ENCODE measurements around the gene STXBP6. TPM values are rescaled to one million over a fixed set of nuclear protein-coding genes. Genes with fewer than 3 reads are reported as not detected.

STXBP6 gene
- total RNA-seq, 1 donor from 2014 or later = 17.7 TPM

GRCh38 chr14:24802236-24802635 is 247.7 kb downstream of the STXBP6 start:
- Histone ChIP-seq H3K27ac (ENCODE audit: low read depth, low read length) (no peak overlapping the region), H3K36me3 (ENCODE audit: control insufficient read depth in 3 of 3, insufficient read depth in 3 of 3, low read length in 3 of 3) (no peaks in the 10 kb centered on the region), H3K9me3 (ENCODE audit: control insufficient read depth in 3 of 3, low read length in 3 of 3) (no peaks in the 10 kb centered on the region), H3K4me3 (ENCODE audit: low read length in 3 of 3) (no peak overlapping the region), H3K4me1 (ENCODE audit: control insufficient read depth in 3 of 3, insufficient read depth in 3 of 3, low read length in 3 of 3) (no peaks in the 10 kb centered on the region), H3K27me3 (ENCODE audit: control insufficient read depth in 3 of 3, insufficient read depth in 3 of 3, low read length in 3 of 3) (no peaks in the 10 kb centered on the region), H3K9ac (ENCODE audit: low read depth in 1 of 3, low read length in 3 of 3) (no peak overlapping the region)

GRCh38 chr14:24801024-24801423 is 248.9 kb downstream of the STXBP6 start:
- H3K9me3 ChIP-seq (ENCODE audit: control insufficient read depth in 3 of 3, low read length in 3 of 3) = no peaks in the 10 kb centered on the region
- H3K9ac ChIP-seq (ENCODE audit: low read depth in 1 of 3, low read length in 3 of 3) = no peak overlapping the region
- H3K4me3 ChIP-seq (ENCODE audit: low read length in 3 of 3) = no peak overlapping the region
- H3K27ac ChIP-seq (ENCODE audit: low read depth, low read length) = no peak overlapping the region
- no peaks in the 10 kb centered on the region for H3K36me3 ChIP-seq (ENCODE audit: control insufficient read depth in 3 of 3, insufficient read depth in 3 of 3, low read length in 3 of 3)
- H3K27me3 ChIP-seq (ENCODE audit: control insufficient read depth in 3 of 3, insufficient read depth in 3 of 3, low read length in 3 of 3) = no peaks in the 10 kb centered on the region
- H3K4me1 ChIP-seq (ENCODE audit: control insufficient read depth in 3 of 3, insufficient read depth in 3 of 3, low read length in 3 of 3) = no peaks in the 10 kb centered on the region

DNA sequence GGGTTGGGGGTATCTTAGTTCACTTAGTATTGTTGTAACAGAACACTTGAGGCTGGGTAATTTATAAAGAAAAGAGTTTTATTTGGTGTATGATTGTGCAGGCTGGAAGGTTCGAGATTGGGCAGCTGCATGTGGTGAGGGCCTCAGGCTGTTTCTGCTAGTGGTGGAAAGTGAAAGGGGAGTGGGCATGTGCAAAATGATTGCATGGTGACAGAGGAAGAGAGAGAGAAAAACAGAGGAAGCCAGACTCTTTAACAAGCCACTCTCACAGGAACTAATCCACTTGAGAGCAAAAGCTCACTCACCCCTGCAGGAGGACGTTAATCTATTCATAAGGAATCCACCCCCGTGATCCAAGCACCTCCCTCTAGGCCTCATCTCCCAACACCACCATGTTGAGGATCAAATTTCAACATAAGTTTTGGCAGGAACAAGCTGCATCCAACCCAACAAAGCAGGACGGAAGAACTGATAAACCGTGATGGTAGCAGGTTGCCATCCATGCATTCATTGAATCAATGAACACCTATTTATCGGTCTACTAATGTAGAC is 251.0 kb downstream of the STXBP6 start:
- Histone ChIP-seq H3K9ac (ENCODE audit: low read depth in 1 of 3, low read length in 3 of 3) (no peak overlapping the region), H3K27me3 (ENCODE audit: control insufficient read depth in 3 of 3, insufficient read depth in 3 of 3, low read length in 3 of 3) (peaks cover 0 to 3% (median 0%) of the 10 kb centered on the region in 3 donors), H3K36me3 (ENCODE audit: control insufficient read depth in 3 of 3, insufficient read depth in 3 of 3, low read length in 3 of 3) (no peaks in the 10 kb centered on the region), H3K9me3 (ENCODE audit: control insufficient read depth in 3 of 3, low read length in 3 of 3) (no peaks in the 10 kb centered on the region), H3K4me1 (ENCODE audit: control insufficient read depth in 3 of 3, insufficient read depth in 3 of 3, low read length in 3 of 3) (no peaks in the 10 kb centered on the region), H3K4me3 (ENCODE audit: low read length in 3 of 3) (no peak overlapping the region), H3K27ac (ENCODE audit: low read depth, low read length) (no peak overlapping the region)

GRCh38 chr14:24795406-24795805 is 254.5 kb downstream of the STXBP6 start:
- Histone ChIP-seq H3K4me1 (ENCODE audit: control insufficient read depth in 3 of 3, insufficient read depth in 3 of 3, low read length in 3 of 3) (no peaks in the 10 kb centered on the region), H3K9me3 (ENCODE audit: control insufficient read depth in 3 of 3, low read length in 3 of 3) (no peaks in the 10 kb centered on the region), H3K36me3 (ENCODE audit: control insufficient read depth in 3 of 3, insufficient read depth in 3 of 3, low read length in 3 of 3) (no peaks in the 10 kb centered on the region), H3K9ac (ENCODE audit: low read depth in 1 of 3, low read length in 3 of 3) (no peak overlapping the region), H3K27ac (ENCODE audit: low read depth, low read length) (no peak overlapping the region), H3K27me3 (ENCODE audit: control insufficient read depth in 3 of 3, insufficient read depth in 3 of 3, low read length in 3 of 3) (peaks cover 0 to 3% (median 0%) of the 10 kb centered on the region in 3 donors), H3K4me3 (ENCODE audit: low read length in 3 of 3) (no peak overlapping the region)

DNA sequence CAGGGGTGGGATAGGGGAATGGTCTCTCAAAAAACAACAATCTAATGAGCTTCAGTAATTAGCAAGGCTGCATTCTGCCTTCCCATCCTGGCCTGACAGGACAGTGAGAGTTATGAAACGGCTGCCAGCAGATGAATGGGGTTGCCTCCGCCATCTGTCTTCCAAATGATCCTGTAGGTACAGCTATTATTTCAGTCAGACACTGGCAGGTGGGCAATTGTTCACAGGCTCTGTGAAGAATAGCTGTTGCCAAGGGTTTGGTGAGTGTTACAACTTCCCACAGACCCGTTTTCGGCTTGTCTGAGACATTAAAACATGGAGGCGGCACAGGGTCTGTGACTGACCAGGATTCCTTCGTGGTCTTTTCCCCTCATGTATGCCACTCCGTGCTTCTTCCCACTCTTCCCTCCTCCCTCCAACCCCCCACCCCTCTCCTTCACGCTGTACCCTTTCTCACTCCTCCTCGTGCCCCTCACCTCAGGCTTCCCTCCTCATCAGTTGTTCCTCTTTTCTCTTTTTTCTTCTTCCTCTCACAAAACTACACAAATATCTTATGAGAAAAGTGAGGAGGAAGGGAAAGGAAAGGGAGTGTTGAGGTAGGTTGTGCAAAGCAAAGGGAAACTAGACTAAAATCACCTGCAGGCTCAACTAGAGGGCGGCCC is 255.2 kb downstream of the STXBP6 start:
- Histone ChIP-seq H3K27ac (ENCODE audit: low read depth, low read length) (no peak overlapping the region), H3K4me3 (ENCODE audit: low read length in 3 of 3) (no peak overlapping the region), H3K4me1 (ENCODE audit: control insufficient read depth in 3 of 3, insufficient read depth in 3 of 3, low read length in 3 of 3) (peaks cover 0 to under 1% (median 0%) of the 10 kb centered on the region in 3 donors), H3K9me3 (ENCODE audit: control insufficient read depth in 3 of 3, low read length in 3 of 3) (no peaks in the 10 kb centered on the region), H3K27me3 (ENCODE audit: control insufficient read depth in 3 of 3, insufficient read depth in 3 of 3, low read length in 3 of 3) (peaks cover 0 to 3% (median 0%) of the 10 kb centered on the region in 3 donors), H3K9ac (ENCODE audit: low read depth in 1 of 3, low read length in 3 of 3) (no peak overlapping the region), H3K36me3 (ENCODE audit: control insufficient read depth in 3 of 3, insufficient read depth in 3 of 3, low read length in 3 of 3) (no peaks in the 10 kb centered on the region)

DNA sequence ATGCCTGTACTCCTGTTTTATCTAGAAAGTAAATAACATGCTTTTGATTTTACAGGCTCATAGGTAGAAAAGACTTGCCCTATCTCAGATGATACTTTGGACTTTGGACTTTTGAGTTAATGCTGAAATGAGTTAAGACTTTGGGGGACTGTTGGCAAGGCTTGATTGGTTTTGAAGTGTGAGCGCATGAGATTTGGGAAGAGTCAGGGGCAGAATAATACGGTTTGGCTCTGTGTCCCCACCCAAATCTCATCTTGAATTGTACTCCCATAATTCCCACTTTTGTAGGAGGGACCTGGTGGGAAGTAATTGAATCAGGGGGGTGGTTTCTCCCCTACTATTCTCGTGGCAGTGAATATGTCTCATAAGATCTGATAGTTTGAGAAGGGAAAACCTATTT is 259.8 kb downstream of the STXBP6 start:
- Histone ChIP-seq H3K4me3 (ENCODE audit: low read length in 3 of 3) (no peak overlapping the region), H3K27me3 (ENCODE audit: control insufficient read depth in 3 of 3, insufficient read depth in 3 of 3, low read length in 3 of 3) (peaks cover 0 to 3% (median 0%) of the 10 kb centered on the region in 3 donors), H3K36me3 (ENCODE audit: control insufficient read depth in 3 of 3, insufficient read depth in 3 of 3, low read length in 3 of 3) (no peaks in the 10 kb centered on the region), H3K27ac (ENCODE audit: low read depth, low read length) (no peak overlapping the region), H3K9ac (ENCODE audit: low read depth in 1 of 3, low read length in 3 of 3) (no peak overlapping the region), H3K9me3 (ENCODE audit: control insufficient read depth in 3 of 3, low read length in 3 of 3) (no peaks in the 10 kb centered on the region), H3K4me1 (ENCODE audit: control insufficient read depth in 3 of 3, insufficient read depth in 3 of 3, low read length in 3 of 3) (peaks cover 0 to 4% (median 0%) of the 10 kb centered on the region in 3 donors)

GRCh38 chr14:24789378-24789884 is 260.5 kb downstream of the STXBP6 start:
- Histone ChIP-seq H3K9ac (ENCODE audit: low read depth in 1 of 3, low read length in 3 of 3) (no peak overlapping the region), H3K36me3 (ENCODE audit: control insufficient read depth in 3 of 3, insufficient read depth in 3 of 3, low read length in 3 of 3) (no peaks in the 10 kb centered on the region), H3K4me3 (ENCODE audit: low read length in 3 of 3) (no peak overlapping the region), H3K4me1 (ENCODE audit: control insufficient read depth in 3 of 3, insufficient read depth in 3 of 3, low read length in 3 of 3) (peaks cover 0 to 4% (median 0%) of the 10 kb centered on the region in 3 donors), H3K9me3 (ENCODE audit: control insufficient read depth in 3 of 3, low read length in 3 of 3) (no peaks in the 10 kb centered on the region), H3K27me3 (ENCODE audit: control insufficient read depth in 3 of 3, insufficient read depth in 3 of 3, low read length in 3 of 3) (no peaks in the 10 kb centered on the region), H3K27ac (ENCODE audit: low read depth, low read length) (no peak overlapping the region)

DNA sequence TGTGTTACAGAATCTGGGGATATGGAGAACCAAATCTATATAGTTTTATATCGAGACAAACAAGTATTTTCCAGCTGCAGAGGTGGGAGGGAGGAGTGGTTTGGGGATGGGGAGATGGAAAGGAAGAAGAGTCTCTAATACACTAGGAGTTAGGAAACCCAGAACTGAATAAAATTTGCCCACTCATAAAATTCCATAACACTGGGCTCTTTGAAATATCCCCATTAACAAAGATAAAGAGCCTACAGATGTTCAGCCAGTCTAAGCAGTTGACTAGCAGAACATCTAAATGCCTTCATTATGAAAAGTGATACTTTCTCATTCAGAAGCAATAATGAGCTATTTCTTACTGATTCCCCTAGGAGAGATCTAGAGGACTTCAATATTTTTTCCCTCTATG is 264.2 kb downstream of the STXBP6 start:
- Histone ChIP-seq H3K36me3 (ENCODE audit: control insufficient read depth in 3 of 3, insufficient read depth in 3 of 3, low read length in 3 of 3) (no peaks in the 10 kb centered on the region), H3K4me1 (ENCODE audit: control insufficient read depth in 3 of 3, insufficient read depth in 3 of 3, low read length in 3 of 3) (peaks cover 0 to 4% (median 0%) of the 10 kb centered on the region in 3 donors), H3K27ac (ENCODE audit: low read depth, low read length) (no peak overlapping the region), H3K27me3 (ENCODE audit: control insufficient read depth in 3 of 3, insufficient read depth in 3 of 3, low read length in 3 of 3) (no peaks in the 10 kb centered on the region), H3K9ac (ENCODE audit: low read depth in 1 of 3, low read length in 3 of 3) (no peak overlapping the region), H3K9me3 (ENCODE audit: control insufficient read depth in 3 of 3, low read length in 3 of 3) (no peaks in the 10 kb centered on the region), H3K4me3 (ENCODE audit: low read length in 3 of 3) (no peak overlapping the region)

DNA sequence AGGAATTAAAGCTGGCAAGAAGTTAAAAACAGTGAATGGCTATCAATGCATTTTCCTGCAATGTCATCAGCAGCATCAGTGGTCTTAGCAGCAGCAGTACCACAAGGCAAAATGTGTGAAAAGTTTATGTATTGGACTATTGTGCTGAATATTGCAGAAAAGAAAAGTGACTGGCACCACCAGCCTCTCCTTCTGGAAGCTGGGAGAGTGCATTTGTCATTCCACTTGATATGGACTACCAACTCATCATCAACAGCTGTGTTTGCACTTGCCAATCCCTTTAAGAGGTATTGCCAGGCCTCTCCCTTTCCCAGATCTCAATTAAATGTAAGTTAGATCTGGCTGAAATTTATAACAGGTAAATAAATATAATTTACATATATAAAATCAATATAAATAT is 265.0 kb downstream of the STXBP6 start:
- Histone ChIP-seq H3K27ac (ENCODE audit: low read depth, low read length) (no peak overlapping the region), H3K4me1 (ENCODE audit: control insufficient read depth in 3 of 3, insufficient read depth in 3 of 3, low read length in 3 of 3) (peaks cover 0 to 4% (median 0%) of the 10 kb centered on the region in 3 donors), H3K9me3 (ENCODE audit: control insufficient read depth in 3 of 3, low read length in 3 of 3) (no peaks in the 10 kb centered on the region), H3K27me3 (ENCODE audit: control insufficient read depth in 3 of 3, insufficient read depth in 3 of 3, low read length in 3 of 3) (no peaks in the 10 kb centered on the region), H3K36me3 (ENCODE audit: control insufficient read depth in 3 of 3, insufficient read depth in 3 of 3, low read length in 3 of 3) (no peaks in the 10 kb centered on the region), H3K9ac (ENCODE audit: low read depth in 1 of 3, low read length in 3 of 3) (no peak overlapping the region), H3K4me3 (ENCODE audit: low read length in 3 of 3) (no peak overlapping the region)

GRCh38 chr14:24783791-24784190 is 266.2 kb downstream of the STXBP6 start:
- no peak overlapping the region for H3K4me3 ChIP-seq (ENCODE audit: low read length in 3 of 3)
- no peaks in the 10 kb centered on the region for H3K9me3 ChIP-seq (ENCODE audit: control insufficient read depth in 3 of 3, low read length in 3 of 3)
- no peak overlapping the region for H3K27ac ChIP-seq (ENCODE audit: low read depth, low read length)
- H3K36me3 ChIP-seq (ENCODE audit: control insufficient read depth in 3 of 3, insufficient read depth in 3 of 3, low read length in 3 of 3) = no peaks in the 10 kb centered on the region
- H3K9ac ChIP-seq (ENCODE audit: low read depth in 1 of 3, low read length in 3 of 3) = no peak overlapping the region
- no peaks in the 10 kb centered on the region for H3K4me1 ChIP-seq (ENCODE audit: control insufficient read depth in 3 of 3, insufficient read depth in 3 of 3, low read length in 3 of 3)
- no peaks in the 10 kb centered on the region for H3K27me3 ChIP-seq (ENCODE audit: control insufficient read depth in 3 of 3, insufficient read depth in 3 of 3, low read length in 3 of 3)

Measured in skeletal muscle tissue (tissue), 4 donors.